CD14-positive monocyte (primary cell): ENCODE results near the gene STAT3. TPM values are rescaled to one million over a fixed set of nuclear protein-coding genes. Genes with fewer than 3 reads are reported as not detected.
"Not testable (repeated sequence)": the region's sequence is repeated elsewhere in the genome, so short reads cannot be mapped to it uniquely, and the experiment has no call there.

Experiments
- DNase-seq, 3 donors: peaks; one replicate each; pipeline ENCODE4 v3.0.0-alpha.2; 2011 to 2022
- H2AFZ ChIP-seq: 2 replicates; pipeline ENCODE4 v1.6.0; 2012; ENCODE audit warnings: mild to moderate bottlenecking, low read depth, low read length, inconsistent platforms; ENCODE audit not compliant: insufficient read depth, poor library complexity, severe bottlenecking
- H3K27ac ChIP-seq, 2 donors: 1 replicate in 1 of 2; 2 replicates in 1 of 2; pipeline ENCODE4 v1.5.1; 2012 to 2013; ENCODE audit warnings: low read length in 2 of 2, control low read depth in 1 of 2, inconsistent platforms in 1 of 2, low read depth in 1 of 2, mild to moderate bottlenecking in 1 of 2
- H3K27me3 ChIP-seq, 2 donors: one replicate each; pipeline versions ENCODE4 v1.6.0 to v1.6.1; 2011 to 2013; ENCODE audit warnings: low read length in 2 of 2; ENCODE audit not compliant: control insufficient read depth in 2 of 2, insufficient read depth in 2 of 2
- H3K36me3 ChIP-seq, 2 donors: replicated peaks in 1 of 2; 1 replicate in 1 of 2; 2 replicates in 1 of 2; pipeline versions ENCODE4 v1.5.1 to v1.6.1; 2012 to 2013; ENCODE audit warnings: low read length in 2 of 2, control low read depth in 1 of 2, inconsistent platforms in 1 of 2, mild to moderate bottlenecking in 1 of 2; ENCODE audit not compliant: insufficient read depth in 2 of 2, control insufficient read depth in 1 of 2
- H3K4me1 ChIP-seq, 2 donors: 1 replicate in 1 of 2; 2 replicates in 1 of 2; pipeline versions ENCODE4 v1.5.1 to v1.6.1; 2012 to 2013; ENCODE audit warnings: low read length in 2 of 2, control low read depth in 1 of 2, inconsistent platforms in 1 of 2, mild to moderate bottlenecking in 1 of 2, moderate library complexity in 1 of 2; ENCODE audit not compliant: insufficient read depth in 2 of 2, control insufficient read depth in 1 of 2
- H3K4me2 ChIP-seq: replicated peaks from 2 replicates; pipeline ENCODE3; 2012; ENCODE audit warnings: low read length, moderate library complexity, mild to moderate bottlenecking; ENCODE audit not compliant: poor library complexity, severe bottlenecking; ENCODE audit errors: extremely low read depth
- H3K4me3 ChIP-seq, 3 experiments: fragments of 200-600 bp in 1 of 3; sonication (generic) in 1 of 3; replicated peaks in 1 of 3; 1 replicate in 2 of 3; 2 replicates in 1 of 3; pipeline ENCODE4 v1.5.1; 2011 to 2013; ENCODE audit warnings: low read length in 3 of 3, mild to moderate bottlenecking in 3 of 3, control low read depth in 2 of 3, low read depth in 2 of 3, inconsistent platforms in 1 of 3, moderate library complexity in 1 of 3
- H3K79me2 ChIP-seq: 2 replicates; pipeline ENCODE4 v1.6.0; 2012; ENCODE audit warnings: mild to moderate bottlenecking, control low read depth, inconsistent platforms, low read length, moderate library complexity; ENCODE audit not compliant: insufficient read depth
- H3K9ac ChIP-seq: 2 replicates; pipeline ENCODE4 v1.6.0; 2017; ENCODE audit warnings: low read length, mild to moderate bottlenecking; ENCODE audit not compliant: insufficient read depth, poor library complexity, severe bottlenecking
- H3K9me3 ChIP-seq, 2 donors: replicated peaks in 1 of 2; 1 replicate in 1 of 2; 2 replicates in 1 of 2; pipeline versions ENCODE4 v1.5.1 to v1.6.1; 2012 to 2013; ENCODE audit warnings: low read length in 2 of 2, control low read depth in 1 of 2; ENCODE audit not compliant: control insufficient read depth in 1 of 2, insufficient read depth in 1 of 2
- H4K20me1 ChIP-seq: 2 replicates; pipeline ENCODE4 v1.6.0; 2012; ENCODE audit warnings: mild to moderate bottlenecking, low read length, control low read depth, moderate library complexity; ENCODE audit not compliant: insufficient read depth
- H3K27ac Mint-ChIP-seq, 7 donors: one replicate each; pipeline ENCODE4 v1.8.0; 2020; ENCODE audit warnings: mild to moderate bottlenecking in 7 of 7, mixed read lengths in 7 of 7, moderate library complexity in 6 of 7, inconsistent platforms in 2 of 7
- H3K27me3 Mint-ChIP-seq, 3 donors: one replicate each; pipeline ENCODE4 v1.8.0; 2021 to 2022; ENCODE audit warnings: low read depth in 3 of 3, mild to moderate bottlenecking in 3 of 3, mixed read lengths in 3 of 3, moderate library complexity in 3 of 3, inconsistent platforms in 1 of 3
- H3K36me3 Mint-ChIP-seq, 2 donors: one replicate each; pipeline ENCODE4 v1.8.0; 2020; ENCODE audit warnings: mixed read lengths in 2 of 2, inconsistent platforms in 1 of 2, mild to moderate bottlenecking in 1 of 2
- H3K4me1 Mint-ChIP-seq: one replicate; pipeline ENCODE4 v1.8.0; 2020; ENCODE audit warnings: mild to moderate bottlenecking, mixed read lengths
- H3K4me3 Mint-ChIP-seq, 2 donors: one replicate each; pipeline ENCODE4 v1.8.0; 2020; ENCODE audit warnings: mild to moderate bottlenecking in 2 of 2, mixed read lengths in 2 of 2, moderate library complexity in 1 of 2
- H3K9me3 Mint-ChIP-seq, 7 donors: one replicate each; pipeline ENCODE4 v1.8.0; 2020 to 2022; ENCODE audit warnings: mixed read lengths in 7 of 7, mild to moderate bottlenecking in 6 of 7, moderate library complexity in 6 of 7, inconsistent platforms in 2 of 7
- CTCF ChIP-seq: fragments of 200-600 bp; IDR thresholded peaks from one replicate; pipeline ENCODE4 v1.8.0; 2022; ENCODE audit warnings: antibody characterized with exemption, mild to moderate bottlenecking
- WGBS: methylation state at CpG from one replicate; pipeline ENCODE4 v1.1.5; 2013; ENCODE audit warnings: missing lambda C conversion rate; ENCODE audit not compliant: insufficient coverage; 5-methylcytosine and 5-hydroxymethylcytosine counted together
- intact Hi-C, 2 donors: fragments of 100-400 bp; cut with micrococcal nuclease; formaldehyde crosslinking; loops; one replicate each; pipeline versions ENCODE4 v1.15.0 to v1.15.1; 2023
- polyA plus RNA-seq, 3 donors: library from polyadenylated mRNA; depleted of rRNA in 1 of 3; unstranded in 2 of 3; stranded (reverse) in 1 of 3; fragments of 300-500 nt in 2 of 3; fragments of >200 nt in 1 of 3; fragmentation: Illumina TruSeq in 2 of 3; gene quantifications; 1 replicate in 2 of 3; 2 replicates in 1 of 3; pipeline ENCODE4 v1.2.3, GENCODE V29; 2012 to 2021

Gene STAT3
- polyA plus RNA-seq, 3 donors = 73.0 to 155 (median 110) TPM

- Histone ChIP-seq H3K79me2 (no peaks in the 10 kb centered on the region), H2AFZ (no peak overlapping the region), H3K4me3 (peak overlapping the region in 1 of 3 experiments; percentile 48), H3K9me3 (peaks cover 0 to 13% of the 10 kb centered on the region in 2 donors), H3K27me3 (peaks cover 39 to 64% of the 10 kb centered on the region in 2 donors), H3K9ac (no peak overlapping the region), H3K36me3 (no peaks in the 10 kb centered on the region), H3K27ac (no peak overlapping the region), H3K4me1 (peaks cover 28 to 43% of the 10 kb centered on the region in 2 donors), H3K4me2 (peak overlapping the region; percentile 78), H4K20me1 (no peaks in the 10 kb centered on the region)
- no peak for TF ChIP-seq CTCF
- peaks cover 7 to 11% of the 10 kb centered on the region in 2 donors for H3K36me3 Mint-ChIP-seq
- peaks cover 30% of the 10 kb centered on the region for H3K4me1 Mint-ChIP-seq
- peak overlapping the region in 1 of 2 donors; percentile 86 for H3K4me3 Mint-ChIP-seq
- peaks cover 0 to 27% (median 11%) of the 10 kb centered on the region in 7 donors for H3K9me3 Mint-ChIP-seq
- H3K27me3 Mint-ChIP-seq = peaks cover 64 to 70% (median 68%) of the 10 kb centered on the region in 3 donors
- no CpG with 5 or more reads among the region's 6 CpGs for WGBS
- no peak for DNase-seq
- H3K27ac Mint-ChIP-seq = no peak overlapping the region
- intact Hi-C loops = loop anchor here in 1 of 2 donors (10.0 kb wide), 1 partner anchor 94 kb away; no protein-coding TSS in a partner anchor
Measured at GRCh38 chr17:42421136-42421506, 32.9 kb upstream of the STAT3 start.

- peaks cover 34% of the 10 kb centered on the region for H3K4me1 Mint-ChIP-seq
- intact Hi-C loops, H3K27ac ChIP-seq, H3K9ac ChIP-seq, H4K20me1 ChIP-seq, H3K4me3 ChIP-seq, H3K4me2 ChIP-seq, H3K79me2 ChIP-seq, H2AFZ ChIP-seq, H3K36me3 ChIP-seq: not testable (repeated sequence)
- H3K36me3 Mint-ChIP-seq = peaks cover 5 to 11% of the 10 kb centered on the region in 2 donors
- H3K27ac Mint-ChIP-seq = peak overlapping the region in 3 of 7 donors; percentile 60 to 68 (median 62)
- Histone ChIP-seq H3K9me3 (peaks cover 0 to 13% of the 10 kb centered on the region in 2 donors), H3K27me3 (peaks cover 28 to 39% of the 10 kb centered on the region in 2 donors), H3K4me1 (peaks cover 32 to 52% of the 10 kb centered on the region in 2 donors)
- H3K9me3 Mint-ChIP-seq = peaks cover 0 to 22% (median 8%) of the 10 kb centered on the region in 7 donors
- no CpG with 5 or more reads among the region's 5 CpGs for WGBS
- H3K27me3 Mint-ChIP-seq = peaks cover 38 to 51% (median 41%) of the 10 kb centered on the region in 3 donors
- peak overlapping the region in 1 of 2 donors; percentile 42 for H3K4me3 Mint-ChIP-seq
- DNase-seq = peak; percentile 45 to 81 (median 69)
Measured at GRCh38 chr17:42417981-42418380, 29.7 kb upstream of the STAT3 start.
